Endothelial cell of umbilical vein (primary cell): ENCODE results near the gene CA6.

Experiments
- CTCF ChIP-seq, 2 donors: IDR thresholded peaks; 1 replicate in 1 of 2; 2 replicates in 1 of 2; pipeline ENCODE4 v1.5.1; 2011; ENCODE audit warnings: low read length in 2 of 2, mild to moderate bottlenecking in 2 of 2, moderate library complexity in 2 of 2, control low read depth in 1 of 2, inconsistent platforms in 1 of 2, low read depth in 1 of 2; ENCODE audit not compliant: insufficient read depth in 1 of 2; ENCODE audit errors: extremely low read depth in 1 of 2
- EZH2 ChIP-seq: IDR thresholded peaks from 2 replicates; pipeline ENCODE4 v1.6.1; 2012; ENCODE audit warnings: borderline replicate concordance, low read depth, mild to moderate bottlenecking, moderate library complexity, low read length, inconsistent platforms; ENCODE audit not compliant: severe bottlenecking
- JUN ChIP-seq: IDR thresholded peaks from 2 replicates; pipeline ENCODE4 v1.6.1; 2011; ENCODE audit warnings: borderline replicate concordance, low read depth; ENCODE audit not compliant: insufficient read length, insufficient read depth
- MAX ChIP-seq: IDR thresholded peaks from 2 replicates; pipeline ENCODE4 v1.6.1; 2011; ENCODE audit not compliant: insufficient read depth, insufficient read length
- MYC ChIP-seq: IDR thresholded peaks from one replicate; pipeline ENCODE4 v1.6.1; 2011; ENCODE audit warnings: mild to moderate bottlenecking, low read depth, low read length
- POLR2A ChIP-seq: IDR thresholded peaks from 2 replicates; pipeline ENCODE4 v1.6.1; 2012; ENCODE audit warnings: low read depth, mild to moderate bottlenecking, control low read depth, low read length
- POLR2AphosphoS5 ChIP-seq: IDR thresholded peaks from 2 replicates; pipeline ENCODE4 v1.6.1; 2012; ENCODE audit warnings: low read depth, mild to moderate bottlenecking, control low read depth, low read length, moderate library complexity; ENCODE audit not compliant: insufficient read depth

- TF ChIP-seq CTCF (IDR thresholded peaks at IDR 0.05; ENCODE audit: extremely low read depth in 1 of 2, insufficient read depth in 1 of 2, low read depth in 1 of 2, low read length in 2 of 2), result no peak
- TF ChIP-seq POLR2A, result no peak
- TF ChIP-seq EZH2, result no peak
- no peak for TF ChIP-seq POLR2AphosphoS5
- TF ChIP-seq MAX, result no peak
- no peak for TF ChIP-seq MYC
- TF ChIP-seq JUN, result no peak
Observed at GRCh38 chr1:8937701-8938100, 8.0 kb upstream of the CA6 start.
